Measurements from ENCODE around the gene B4GAT1. TPM values are rescaled to one million over a fixed set of nuclear protein-coding genes. Genes with fewer than 3 reads are reported as not detected.

Gene B4GAT1
- total and polyA plus RNA-seq, 2 experiments from 2014 or later = 129 to 194 TPM

GRCh38 chr11:66338276-66339161 lies 8.9 kb downstream of the B4GAT1 start:
- DNase-seq (ENCODE audit: low read depth in 1 of 2, low spot score in 1 of 2) = no peak
- Histone ChIP-seq H3K27ac (no peak overlapping the region), H3K4me1 (ENCODE audit: low read depth) (peaks cover 4% of the 10 kb centered on the region), H3K36me3 (peaks cover 12% of the 10 kb centered on the region), H3K4me3 (no peak overlapping the region), H3K9me3 (ENCODE audit: low read depth) (no peaks in the 10 kb centered on the region), H3K27me3 (no peaks in the 10 kb centered on the region)
- TF ChIP-seq CTCF (IDR thresholded peaks at IDR 0.05; ENCODE audit: low read depth, low read length) = no peak

- Histone ChIP-seq H3K9me3 (ENCODE audit: low read depth) (no peaks in the 10 kb centered on the region), H3K27ac (peak overlapping the region; percentile 14), H3K36me3 (peaks cover 12% of the 10 kb centered on the region), H3K4me1 (ENCODE audit: low read depth) (peaks cover 4% of the 10 kb centered on the region), H3K27me3 (no peaks in the 10 kb centered on the region), H3K4me3 (no peak overlapping the region)
- DNase-seq (ENCODE audit: low read depth in 1 of 2, low spot score in 1 of 2) = no peak
- TF ChIP-seq CTCF (IDR thresholded peaks at IDR 0.05; ENCODE audit: low read depth, low read length) = no peak
These were observed 10.1 kb downstream of the B4GAT1 start for GRCh38 chr11:66337103-66337899.

GRCh38 chr11:66336234-66337102 lies 11.0 kb downstream of the B4GAT1 start, which contains the start of gene RIN1:
TSS of gene RIN1 (minus strand) at chr11:66336434. CDS start at chr11:66336402, 32 bp downstream.
- DNase-seq (ENCODE audit: low read depth in 1 of 2, low spot score in 1 of 2) = peak; percentile 58 to 96
- TF ChIP-seq CTCF (IDR thresholded peaks at IDR 0.05; ENCODE audit: low read depth, low read length) = peak; percentile 45
- Histone ChIP-seq H3K9me3 (ENCODE audit: low read depth) (no peaks in the 10 kb centered on the region), H3K4me1 (ENCODE audit: low read depth) (peaks cover 10% of the 10 kb centered on the region), H3K4me3 (peak within 1 kb of the TSS; percentile 31), H3K27ac (peak within 1 kb of the TSS; percentile 14), H3K27me3 (no peaks in the 10 kb centered on the region), H3K36me3 (peaks cover 12% of the 10 kb centered on the region)

GRCh38 chr11:66335531-66336233 lies 11.7 kb downstream of the B4GAT1 start:
- Histone ChIP-seq H3K4me3 (peak overlapping the region; percentile 31), H3K27me3 (no peaks in the 10 kb centered on the region), H3K4me1 (ENCODE audit: low read depth) (peaks cover 10% of the 10 kb centered on the region), H3K36me3 (peaks cover 4% of the 10 kb centered on the region), H3K9me3 (ENCODE audit: low read depth) (no peaks in the 10 kb centered on the region), H3K27ac (no peak overlapping the region)
- TF ChIP-seq CTCF (IDR thresholded peaks at IDR 0.05; ENCODE audit: low read depth, low read length) = no peak
- peak; percentile 45 to 77 for DNase-seq (ENCODE audit: low read depth in 1 of 2, low spot score in 1 of 2)
